WTC11 (cell line): ENCODE results near the gene FAT4.

Experiments used
- USF2 ChIP-seq: sonication (generic); formaldehyde crosslinking; IDR thresholded peaks from 2 replicates; pipeline ENCODE4 v1.8.1; 2023; ENCODE audit warnings: mild to moderate bottlenecking, missing genetic modification reagents, moderate library complexity
- TF ChIP-seq, protein P1 (sequence below): fragments of 200-600 bp; IDR thresholded peaks from 2 replicates; pipeline ENCODE4 v1.8.0; 2022; ENCODE audit warnings: antibody characterized with exemption

GRCh38 chr4:125311503-125311902, 3.3 kb upstream of the FAT4 start:
- TF ChIP-seq, protein P1, sequence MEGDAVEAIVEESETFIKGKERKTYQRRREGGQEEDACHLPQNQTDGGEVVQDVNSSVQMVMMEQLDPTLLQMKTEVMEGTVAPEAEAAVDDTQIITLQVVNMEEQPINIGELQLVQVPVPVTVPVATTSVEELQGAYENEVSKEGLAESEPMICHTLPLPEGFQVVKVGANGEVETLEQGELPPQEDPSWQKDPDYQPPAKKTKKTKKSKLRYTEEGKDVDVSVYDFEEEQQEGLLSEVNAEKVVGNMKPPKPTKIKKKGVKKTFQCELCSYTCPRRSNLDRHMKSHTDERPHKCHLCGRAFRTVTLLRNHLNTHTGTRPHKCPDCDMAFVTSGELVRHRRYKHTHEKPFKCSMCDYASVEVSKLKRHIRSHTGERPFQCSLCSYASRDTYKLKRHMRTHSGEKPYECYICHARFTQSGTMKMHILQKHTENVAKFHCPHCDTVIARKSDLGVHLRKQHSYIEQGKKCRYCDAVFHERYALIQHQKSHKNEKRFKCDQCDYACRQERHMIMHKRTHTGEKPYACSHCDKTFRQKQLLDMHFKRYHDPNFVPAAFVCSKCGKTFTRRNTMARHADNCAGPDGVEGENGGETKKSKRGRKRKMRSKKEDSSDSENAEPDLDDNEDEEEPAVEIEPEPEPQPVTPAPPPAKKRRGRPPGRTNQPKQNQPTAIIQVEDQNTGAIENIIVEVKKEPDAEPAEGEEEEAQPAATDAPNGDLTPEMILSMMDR = no peak
- TF ChIP-seq USF2 (CRISPR knock-in tag) = no peak
